DOHH2 (cell line): ENCODE data around the gene FEM1B.

ENCODE experiments used
- CTCF ChIP-seq: fragments of 200-600 bp; sonication (generic); IDR thresholded peaks from one replicate; pipeline ENCODE4 v1.5.1; 2014; ENCODE audit warnings: antibody characterized with exemption, mild to moderate bottlenecking, low read depth, low read length; ENCODE audit not compliant: poor library complexity, severe bottlenecking
- EZH2phosphoT487 ChIP-seq: fragments of 200-600 bp; sonication (generic); IDR thresholded peaks from 2 replicates; pipeline ENCODE4 v1.6.1; 2017; ENCODE audit warnings: borderline replicate concordance, mild to moderate bottlenecking, antibody characterized with exemption, low read length, moderate library complexity, mixed read lengths

- TF ChIP-seq CTCF (no peak), EZH2phosphoT487 (no peak)
Measured at GRCh38 chr15:68232449-68232848, 45.1 kb upstream of the FEM1B start.
